ENCODE data around the gene PTBP2.
"Not testable (repeated sequence)": the region's sequence is repeated elsewhere in the genome, so short reads cannot be mapped to it uniquely, and the experiment has no call there.

PTBP2 gene

GRCh38 chr1:96746440-96747420 lies 25.1 kb downstream of the PTBP2 start:
- no peak for DNase-seq

GRCh38 chr1:96747565-96747964 lies 26.0 kb downstream of the PTBP2 start:
- DNase-seq, result no peak

- DNase-seq, result no peak
Measured at GRCh38 chr1:96748078-96748477, 26.5 kb downstream of the PTBP2 start.

GRCh38 chr1:96749618-96750017 lies 28.0 kb downstream of the PTBP2 start:
- no peak for DNase-seq

- DNase-seq, result no peak
Measured at GRCh38 chr1:96752394-96752793, 30.8 kb downstream of the PTBP2 start.

- DNase-seq, result no peak
Measured at GRCh38 chr1:96756789-96757188, 35.2 kb downstream of the PTBP2 start.

GRCh38 chr1:96762586-96762985 lies 41.0 kb downstream of the PTBP2 start:
- DNase-seq, result not testable (repeated sequence)

GRCh38 chr1:96763514-96763913 lies 41.9 kb downstream of the PTBP2 start:
- no peak for DNase-seq

- no peak for DNase-seq
Measured at GRCh38 chr1:96764469-96764868, 42.9 kb downstream of the PTBP2 start.

GRCh38 chr1:96771847-96772246 lies 50.3 kb downstream of the PTBP2 start:
- no peak for DNase-seq

GRCh38 chr1:96772349-96772748 lies 50.8 kb downstream of the PTBP2 start:
- DNase-seq, result no peak

- DNase-seq, result no peak
Measured at GRCh38 chr1:96772972-96773371, 51.4 kb downstream of the PTBP2 start.

GRCh38 chr1:96782206-96782605 lies 60.6 kb downstream of the PTBP2 start:
- no peak for DNase-seq

GRCh38 chr1:96782856-96783255 lies 61.3 kb downstream of the PTBP2 start:
- no peak for DNase-seq

GRCh38 chr1:96790599-96790998 lies 69.0 kb downstream of the PTBP2 start:
- no peak for DNase-seq

GRCh38 chr1:96792220-96792619 lies 70.6 kb downstream of the PTBP2 start:
- no peak for DNase-seq

- DNase-seq, result not testable (repeated sequence)
Measured at GRCh38 chr1:96801696-96802095, 80.1 kb downstream of the PTBP2 start.

- no peak for DNase-seq
Measured at GRCh38 chr1:96804648-96805047, 83.1 kb downstream of the PTBP2 start.

GRCh38 chr1:96808191-96808590 lies 86.6 kb downstream of the PTBP2 start:
- no peak for DNase-seq

GRCh38 chr1:96815914-96816313 lies 94.3 kb downstream of the PTBP2 start:
- DNase-seq, result no peak

GRCh38 chr1:96820107-96820506 lies 98.5 kb downstream of the PTBP2 start:
- no peak for DNase-seq

GRCh38 chr1:96820671-96821070 lies 99.1 kb downstream of the PTBP2 start:
- DNase-seq, result no peak

- no peak for DNase-seq
Measured at GRCh38 chr1:96825231-96825630, 103.6 kb downstream of the PTBP2 start.

- no peak for DNase-seq
Measured at GRCh38 chr1:96825950-96826576, 104.5 kb downstream of the PTBP2 start.

Measured in AML-193 (cell line).